NCI-H524 (cell line): ENCODE measurements around the gene DDAH1.

Source experiments
- DNase-seq, 2 experiments: peaks; one replicate each; lab custom pipeline; 2025; lab: John Stamatoyannopoulos, UW

The DDAH1 gene

DNA sequence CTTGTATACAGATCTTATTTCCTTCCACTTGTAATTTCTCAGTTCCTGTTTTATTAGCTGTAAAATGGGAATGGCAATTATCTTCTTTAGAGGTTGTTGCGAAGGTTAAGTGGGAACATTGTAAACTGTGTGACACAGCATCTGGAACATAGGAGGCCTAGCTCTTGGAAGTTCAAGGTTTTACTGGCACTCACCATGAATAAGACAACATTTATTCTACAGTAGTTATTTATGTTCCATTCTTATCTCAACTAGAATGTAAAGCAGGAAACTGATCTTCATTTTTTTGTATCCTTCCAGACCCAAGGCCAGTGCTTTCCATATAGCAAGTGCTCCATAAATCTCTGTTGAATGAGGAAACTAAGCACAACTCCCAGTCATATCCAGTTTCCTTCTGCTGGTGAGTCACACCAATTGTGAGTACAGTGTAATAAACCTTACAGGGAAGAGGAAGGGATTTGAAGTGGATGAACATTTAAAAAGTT lies 189.9 kb downstream of the DDAH1 start:
- DNase-seq = no peak

DNA sequence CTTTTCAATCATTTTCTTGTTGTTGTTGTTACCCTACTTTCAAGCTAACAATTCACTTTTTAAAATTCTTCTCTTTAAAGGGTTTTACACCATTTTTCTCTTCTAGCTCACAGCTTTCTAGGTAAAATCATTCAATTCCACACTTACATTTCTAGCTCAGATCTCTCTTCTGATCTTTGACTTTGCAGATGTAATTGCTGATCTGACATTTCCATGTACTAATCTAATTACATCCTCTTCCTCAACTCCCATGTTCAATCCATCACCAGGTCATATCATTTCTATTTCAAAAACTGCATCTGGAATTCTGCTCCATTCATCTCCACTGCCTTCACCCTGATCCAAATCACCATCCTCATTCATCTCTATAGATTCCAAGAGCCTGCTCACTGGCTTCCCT lies 191.6 kb downstream of the DDAH1 start:
- no peak for DNase-seq

DNA sequence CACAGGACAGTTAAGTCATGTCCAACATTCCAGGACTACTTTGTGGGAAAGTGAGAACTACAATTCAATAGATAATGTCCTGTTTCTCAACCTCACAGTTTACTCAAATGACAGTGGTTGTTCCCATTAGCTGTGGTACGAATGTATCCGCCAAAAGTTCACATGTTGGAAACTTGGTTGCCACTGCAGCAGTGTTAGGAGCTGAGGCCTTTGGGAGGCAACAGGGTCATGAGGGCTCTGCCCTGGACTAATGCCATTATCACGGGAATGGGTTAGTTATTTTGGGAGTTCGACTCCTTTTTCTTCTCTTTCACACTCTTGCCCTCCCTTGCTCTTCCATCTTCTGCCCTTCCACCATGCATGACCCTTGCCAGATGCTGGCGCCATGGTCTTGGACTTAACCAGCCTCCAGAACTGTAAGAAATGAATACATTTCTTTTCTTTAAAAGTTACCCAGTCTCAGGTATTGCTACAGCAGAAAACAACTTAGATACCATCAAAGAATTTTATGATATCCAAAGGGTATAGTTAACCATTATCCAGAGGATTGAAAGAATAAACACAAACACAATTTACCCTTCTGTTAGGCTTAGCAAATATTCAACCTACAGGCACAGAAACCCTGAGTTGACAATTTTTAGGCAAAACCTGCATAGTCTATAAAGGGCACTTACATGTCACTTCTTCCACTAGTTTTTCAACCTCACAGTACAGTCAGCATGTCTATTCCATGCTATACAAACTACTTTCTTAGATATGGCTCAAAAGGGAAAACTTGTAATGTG lies 196.0 kb downstream of the DDAH1 start:
- no peak for DNase-seq
